GM12878 (cell line): ENCODE measurements around the gene ARL3. TPM values are rescaled to one million over a fixed set of nuclear protein-coding genes. Genes with fewer than 3 reads are reported as not detected.

ENCODE experiments used
- ATAC-seq: fragments of 200-7000 bp; cut with Tn5 transposase; 3 replicates; pipeline ENCODE4 v1.9.1; 2020; ENCODE audit warnings: mild to moderate bottlenecking, moderate library complexity
- BruUV-seq: library from RNA; stranded (reverse); fragments of 400-500 nt; replicated peaks from 2 replicates; lab custom pipeline; 2021; lab: Mats Ljungman, UMichigan
- CTCF ChIA-PET: fragments of 300-600 bp; sonication (Branson Sonifier 250); formaldehyde crosslinking; extraction: SDS; loops from one replicate; lab custom pipeline; 2021; ENCODE audit warnings: inconsistent platforms; lab: Yijun Ruan, JAX
- POLR2A ChIA-PET: fragments of 350-600 bp; formaldehyde crosslinking; extraction: SDS; loops from one replicate; lab custom pipeline; 2021; ENCODE audit warnings: inconsistent platforms; lab: Charles Lee
- RAD21 ChIA-PET: fragments of 300-600 bp; sonication (Branson Sonifier 250); formaldehyde crosslinking; loops from one replicate; lab custom pipeline; 2023; ENCODE audit warnings: antibody characterized with exemption; ENCODE audit not compliant: unreplicated experiment; lab: Charles Lee
- SMC1A ChIA-PET: fragments of 300-600 bp; sonication (Branson Sonifier 250); formaldehyde crosslinking; loops from one replicate; lab custom pipeline; 2023; ENCODE audit not compliant: unreplicated experiment, uncharacterized antibody; lab: Charles Lee
- DNase-seq: peaks from one replicate; pipeline ENCODE4 v3.0.0-alpha.2; 2011; ENCODE audit warnings: low read depth, low spot score
- FAIRE-seq: peaks from 3 replicates; lab custom pipeline; 2011; peaks lifted over from hg19 to GRCh38; lab: Jason Lieb, UNC
- H2AFZ ChIP-seq: 2 replicates; pipeline ENCODE4 v1.6.0; 2011; ENCODE audit warnings: low read depth, low read length, control low read depth; ENCODE audit not compliant: control insufficient read depth
- H3K27ac ChIP-seq: 2 replicates; pipeline ENCODE4 v1.5.1; 2011; ENCODE audit warnings: control low read depth; ENCODE audit not compliant: control insufficient read depth, insufficient read depth
- H3K27me3 ChIP-seq, 2 experiments: replicated peaks in 1 of 2; 2 replicates each; pipeline versions ENCODE4 v1.6.0 to v1.6.1; 2011; ENCODE audit warnings: low read length in 1 of 2; ENCODE audit not compliant: control insufficient read depth in 2 of 2, insufficient read depth in 2 of 2
- H3K36me3 ChIP-seq, 2 experiments: 2 replicates each; pipeline ENCODE4 v1.5.1; 2011; ENCODE audit warnings: low read length in 1 of 2; ENCODE audit not compliant: control insufficient read depth in 2 of 2, insufficient read depth in 2 of 2
- H3K4me1 ChIP-seq: 2 replicates; pipeline ENCODE4 v1.6.1; 2011; ENCODE audit warnings: mild to moderate bottlenecking, low read length, moderate library complexity, mixed read lengths; ENCODE audit not compliant: control insufficient read depth, insufficient read depth
- H3K4me2 ChIP-seq: 2 replicates; pipeline ENCODE4 v1.6.0; 2011; ENCODE audit warnings: control low read depth; ENCODE audit not compliant: control insufficient read depth, insufficient read depth
- H3K4me3 ChIP-seq: fragments of 200-600 bp; sonication (generic); 2 replicates; pipeline ENCODE4 v1.5.1; 2016
- H3K79me2 ChIP-seq: 2 replicates; pipeline ENCODE4 v1.6.0; 2011; ENCODE audit warnings: low read length; ENCODE audit not compliant: control insufficient read depth, insufficient read depth
- H3K9ac ChIP-seq: 2 replicates; pipeline ENCODE4 v1.8.0; 2011; ENCODE audit warnings: low read length, control low read depth, mixed read lengths; ENCODE audit not compliant: control insufficient read depth, insufficient read depth
- H3K9me3 ChIP-seq: replicated peaks from 3 replicates; pipeline ENCODE4 v1.5.1; 2011; ENCODE audit warnings: mild to moderate bottlenecking, low read length; ENCODE audit not compliant: control insufficient read depth, insufficient read depth
- H4K20me1 ChIP-seq: 2 replicates; pipeline ENCODE4 v1.6.0; 2011; ENCODE audit not compliant: control insufficient read depth, insufficient read depth
- BRCA1 ChIP-seq: IDR thresholded peaks from 2 replicates; pipeline ENCODE4 v1.6.1; 2011; ENCODE audit warnings: low read depth, low read length, improper control_type of control experiment
- CHD2 ChIP-seq: IDR thresholded peaks from 2 replicates; pipeline ENCODE4 v1.6.1; 2011; ENCODE audit warnings: low read depth, low read length, improper control_type of control experiment, borderline replicate concordance
- IKZF2 ChIP-seq, 2 experiments: fragments of 450-650 bp; IDR thresholded peaks; 2 replicates each; pipeline ENCODE4 v1.6.1; 2017; ENCODE audit warnings: mild to moderate bottlenecking in 2 of 2, moderate library complexity in 2 of 2
- IRF4 ChIP-seq: IDR thresholded peaks from 2 replicates; pipeline ENCODE4 v1.6.1; 2011; ENCODE audit warnings: low read depth, low read length
- JUNB ChIP-seq: IDR thresholded peaks from 2 replicates; pipeline ENCODE4 v1.6.1; 2016; ENCODE audit warnings: antibody characterized with exemption, mild to moderate bottlenecking
- NR2C2 ChIP-seq: IDR thresholded peaks from 2 replicates; pipeline ENCODE4 v1.6.1; 2011; ENCODE audit warnings: borderline replicate concordance, low read depth; ENCODE audit not compliant: control insufficient read depth, insufficient read length
- SUPT20H ChIP-seq: IDR thresholded peaks from 2 replicates; pipeline ENCODE4 v1.6.1; 2011; ENCODE audit warnings: low read depth, mild to moderate bottlenecking, low read length, moderate library complexity, borderline replicate concordance; ENCODE audit not compliant: control insufficient read depth
- TBL1XR1 ChIP-seq: IDR thresholded peaks from 2 replicates; pipeline ENCODE4 v1.6.1; 2012; ENCODE audit warnings: low read depth, low read length, improper control_type of control experiment
- WRNIP1 ChIP-seq: IDR thresholded peaks from 2 replicates; pipeline ENCODE4 v1.6.1; 2011; ENCODE audit warnings: low read depth, low read length, improper control_type of control experiment, borderline replicate concordance
- ZNF384 ChIP-seq: IDR thresholded peaks from 2 replicates; pipeline ENCODE4 v1.6.1; 2012; ENCODE audit warnings: low read depth, mild to moderate bottlenecking, low read length, improper control_type of control experiment, borderline replicate concordance
- ZSCAN29 ChIP-seq: fragments of 450-650 bp; IDR thresholded peaks from 2 replicates; pipeline ENCODE4 v1.6.1; 2017; ENCODE audit warnings: mild to moderate bottlenecking, moderate library complexity
- WGBS: methylation state at CpG from one replicate; pipeline ENCODE4 v1.1.6; 2016; ENCODE audit warnings: low lambda C conversion rate; ENCODE audit not compliant: insufficient replicate concordance, insufficient coverage; ENCODE audit errors: missing lambda C conversion rate; 5-methylcytosine and 5-hydroxymethylcytosine counted together
- in situ Hi-C: fragments of 300-500 bp; cut with MboI; formaldehyde crosslinking; loops from 9 replicates; pipeline ENCODE4 v1.14.3; 2018; ENCODE audit warnings: mixed read lengths
- intact Hi-C: fragments of 100-400 bp; cut with micrococcal nuclease; formaldehyde crosslinking; loops from one replicate; pipeline ENCODE4 v1.14.2; 2022; ENCODE audit not compliant: unreplicated experiment
- polyA plus RNA-seq, 11 experiments: library from polyadenylated mRNA; depleted of rRNA in 4 of 11; unstranded in 6 of 11; stranded (reverse) in 5 of 11; fragments of >200 nt; fragmentation: Nextera tagmentation in 4 of 11; fragmentation: Illumina TruSeq in 1 of 11; extraction: Ambion mirVana in 4 of 11; extraction: Trizol in 1 of 11; gene quantifications; 1 replicate in 1 of 11; 2 replicates in 10 of 11; pipeline versions ENCODE4 v1.2.1 to v1.2.3, GENCODE V29; 2011 to 2016; ENCODE audit warnings: inconsistent platforms in 2 of 11, missing spikeins in 2 of 11, low read depth in 1 of 11
- total RNA-seq, 4 experiments: library from RNA; depleted of rRNA in 3 of 4; stranded (reverse); fragments of >200 nt in 3 of 4; fragmentation: Illumina TruSeq in 1 of 4; extraction: Trizol in 1 of 4; gene quantifications; 2 replicates each; pipeline versions ENCODE4 v1.2.1 to v1.2.3, GENCODE V29; 2013 to 2021
- TF ChIP-seq, protein P1 (sequence below): fragments of 450-650 bp; conservative IDR thresholded peaks from 2 replicates; pipeline ENCODE4 v1.6.1; 2017; ENCODE audit warnings: mild to moderate bottlenecking, moderate library complexity
- TF ChIP-seq, protein P2 (sequence below): IDR thresholded peaks from 2 replicates; pipeline ENCODE4 v1.6.1; 2012; ENCODE audit warnings: low read depth, low read length, improper control_type of control experiment
- TF ChIP-seq, protein P3 (sequence below): IDR thresholded peaks from 2 replicates; pipeline ENCODE4 v1.6.1; 2012; ENCODE audit warnings: low read depth, low read length, improper control_type of control experiment
- TF ChIP-seq, protein P4 (sequence below): fragments of 450-650 bp; IDR thresholded peaks from 2 replicates; pipeline ENCODE4 v1.6.1; 2017; ENCODE audit warnings: low read depth, mild to moderate bottlenecking, moderate library complexity

The ARL3 gene
- total and polyA plus RNA-seq, 10 of the 15 experiments (the other 5 are each of a cell fraction or from before 2014, with no cell fraction given): 4.9 to 26.1 (median 11.0) TPM

DNA sequence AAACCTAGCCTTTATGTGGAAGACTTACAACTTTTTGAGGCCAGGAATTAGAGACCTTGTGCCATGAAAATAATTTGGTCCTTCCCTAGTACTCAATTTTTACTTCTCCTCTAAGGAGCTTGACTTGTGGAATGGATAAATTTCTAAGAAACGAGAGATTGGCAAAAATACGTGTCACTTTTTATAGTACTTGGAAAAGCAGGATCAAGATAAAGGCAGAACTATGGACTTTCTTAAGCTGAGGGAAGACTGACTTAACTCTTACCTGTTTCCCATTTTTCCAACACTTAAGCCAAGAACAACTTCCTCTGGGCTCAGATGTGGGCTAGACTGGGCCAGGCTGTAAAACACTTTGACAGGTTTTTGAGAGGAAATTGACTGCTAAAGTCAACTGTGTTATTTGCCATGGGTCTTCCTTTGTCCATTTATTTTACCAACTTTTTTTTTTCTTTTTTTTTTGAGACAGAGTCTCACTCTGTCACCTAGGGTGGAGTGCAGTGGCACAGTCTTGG, 27.6 kb upstream of the ARL3 start (continued):
- no peak for TF ChIP-seq BRCA1
- no peak for TF ChIP-seq IKZF2 (IDR thresholded peaks at IDR 0.05)
- no peak for TF ChIP-seq ZNF384
- TF ChIP-seq, all 136 proteins: peak for 0

DNA sequence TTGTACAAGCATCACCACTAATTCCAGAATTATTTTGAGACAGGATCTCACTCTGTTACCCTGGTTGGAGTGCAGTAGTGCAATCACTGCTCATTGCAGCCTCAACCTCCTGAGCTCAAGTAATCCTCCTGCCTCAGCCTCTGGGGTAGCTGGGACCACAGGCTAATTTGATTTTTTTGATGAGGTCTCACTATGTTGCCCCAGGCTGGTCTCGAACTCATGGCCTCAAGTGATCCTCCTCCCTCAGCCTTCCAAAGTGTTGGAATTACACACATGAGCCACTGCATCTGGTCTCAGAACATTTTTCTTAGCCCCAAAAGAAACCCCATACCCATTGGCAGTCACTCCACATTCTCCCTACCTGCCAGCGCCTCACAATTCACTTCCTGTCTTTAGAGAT, 26.0 kb upstream of the ARL3 start:
- Histone ChIP-seq H3K4me2 (no peak overlapping the region), H3K27ac (no peak overlapping the region), H3K36me3 (peaks cover 2 to 3% of the 10 kb centered on the region in 2 experiments; a peak in 3 of 4 replicates), H3K79me2 (peaks cover 15% of the 10 kb centered on the region), H2AFZ (no peak overlapping the region), H3K9ac (no peak overlapping the region), H3K27me3 (no peaks in the 10 kb centered on the region), H3K4me3 (no peak overlapping the region), H3K4me1 (0 out of 2 replicates have a peak, but pooled peaks cover 4% of the 10 kb centered on the region), H3K9me3 (no peaks in the 10 kb centered on the region), H4K20me1 (no peaks in the 10 kb centered on the region)
- FAIRE-seq (no peak), ATAC-seq (no peak), DNase-seq (no peak)
- in situ Hi-C loops (no loop called here), intact Hi-C loops (no loop called here)
- no TSS peak for BruUV-seq
- SMC1A ChIA-PET: interaction anchor here (0.8 to 1.8 kb wide), 3 partner anchors 23 to 66 kb away, joined by 3 to 5 read pairs (median 3); no protein-coding TSS in a partner anchor
- POLR2A ChIA-PET: interaction anchor here (0.7 kb wide), 1 partner anchor 36 kb away, joined by 3 read pairs; no protein-coding TSS in a partner anchor
- CTCF ChIA-PET: interaction anchor here (1.3 to 5.6 kb wide), 2 partner anchors 13 to 61 kb away, joined by 4 to 35 read pairs; no protein-coding TSS in a partner anchor
- RAD21 ChIA-PET: interaction anchor here (0.9 to 1.4 kb wide), 2 partner anchors 26 to 62 kb away, joined by 3 read pairs; partner anchors contain the start of genes ARL3 and SFXN2
- WGBS: 50% methylated on average over 2 of the region's 2 CpGs
- TF ChIP-seq CHD2 (no peak), ZSCAN29 (no peak), TBL1XR1 (no peak), WRNIP1 (no peak), IRF4 (no peak), SUPT20H (no peak), JUNB (no peak), NR2C2 (no peak)
- TF ChIP-seq, protein P1, sequence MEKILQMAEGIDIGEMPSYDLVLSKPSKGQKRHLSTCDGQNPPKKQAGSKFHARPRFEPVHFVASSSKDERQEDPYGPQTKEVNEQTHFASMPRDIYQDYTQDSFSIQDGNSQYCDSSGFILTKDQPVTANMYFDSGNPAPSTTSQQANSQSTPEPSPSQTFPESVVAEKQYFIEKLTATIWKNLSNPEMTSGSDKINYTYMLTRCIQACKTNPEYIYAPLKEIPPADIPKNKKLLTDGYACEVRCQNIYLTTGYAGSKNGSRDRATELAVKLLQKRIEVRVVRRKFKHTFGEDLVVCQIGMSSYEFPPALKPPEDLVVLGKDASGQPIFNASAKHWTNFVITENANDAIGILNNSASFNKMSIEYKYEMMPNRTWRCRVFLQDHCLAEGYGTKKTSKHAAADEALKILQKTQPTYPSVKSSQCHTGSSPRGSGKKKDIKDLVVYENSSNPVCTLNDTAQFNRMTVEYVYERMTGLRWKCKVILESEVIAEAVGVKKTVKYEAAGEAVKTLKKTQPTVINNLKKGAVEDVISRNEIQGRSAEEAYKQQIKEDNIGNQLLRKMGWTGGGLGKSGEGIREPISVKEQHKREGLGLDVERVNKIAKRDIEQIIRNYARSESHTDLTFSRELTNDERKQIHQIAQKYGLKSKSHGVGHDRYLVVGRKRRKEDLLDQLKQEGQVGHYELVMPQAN: no peak
- TF ChIP-seq, protein P2, sequence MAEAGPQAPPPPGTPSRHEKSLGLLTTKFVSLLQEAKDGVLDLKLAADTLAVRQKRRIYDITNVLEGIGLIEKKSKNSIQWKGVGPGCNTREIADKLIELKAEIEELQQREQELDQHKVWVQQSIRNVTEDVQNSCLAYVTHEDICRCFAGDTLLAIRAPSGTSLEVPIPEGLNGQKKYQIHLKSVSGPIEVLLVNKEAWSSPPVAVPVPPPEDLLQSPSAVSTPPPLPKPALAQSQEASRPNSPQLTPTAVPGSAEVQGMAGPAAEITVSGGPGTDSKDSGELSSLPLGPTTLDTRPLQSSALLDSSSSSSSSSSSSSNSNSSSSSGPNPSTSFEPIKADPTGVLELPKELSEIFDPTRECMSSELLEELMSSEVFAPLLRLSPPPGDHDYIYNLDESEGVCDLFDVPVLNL: no peak
- TF ChIP-seq, protein P3, sequence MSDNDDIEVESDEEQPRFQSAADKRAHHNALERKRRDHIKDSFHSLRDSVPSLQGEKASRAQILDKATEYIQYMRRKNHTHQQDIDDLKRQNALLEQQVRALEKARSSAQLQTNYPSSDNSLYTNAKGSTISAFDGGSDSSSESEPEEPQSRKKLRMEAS: no peak
- TF ChIP-seq, protein P4, sequence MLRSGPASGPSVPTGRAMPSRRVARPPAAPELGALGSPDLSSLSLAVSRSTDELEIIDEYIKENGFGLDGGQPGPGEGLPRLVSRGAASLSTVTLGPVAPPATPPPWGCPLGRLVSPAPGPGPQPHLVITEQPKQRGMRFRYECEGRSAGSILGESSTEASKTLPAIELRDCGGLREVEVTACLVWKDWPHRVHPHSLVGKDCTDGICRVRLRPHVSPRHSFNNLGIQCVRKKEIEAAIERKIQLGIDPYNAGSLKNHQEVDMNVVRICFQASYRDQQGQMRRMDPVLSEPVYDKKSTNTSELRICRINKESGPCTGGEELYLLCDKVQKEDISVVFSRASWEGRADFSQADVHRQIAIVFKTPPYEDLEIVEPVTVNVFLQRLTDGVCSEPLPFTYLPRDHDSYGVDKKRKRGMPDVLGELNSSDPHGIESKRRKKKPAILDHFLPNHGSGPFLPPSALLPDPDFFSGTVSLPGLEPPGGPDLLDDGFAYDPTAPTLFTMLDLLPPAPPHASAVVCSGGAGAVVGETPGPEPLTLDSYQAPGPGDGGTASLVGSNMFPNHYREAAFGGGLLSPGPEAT: no peak
